GM19099 (cell line): Measurements from ENCODE around the gene ING1.
A peak's percentile ranks its signal among the peaks of the same experiment; 100 is the strongest.

Experiments used
- POLR2A ChIP-seq: IDR thresholded peaks from 3 replicates; pipeline ENCODE4 v1.6.1; 2011; ENCODE audit warnings: low read depth; ENCODE audit not compliant: insufficient read length; ENCODE audit errors: extremely low read depth

The ING1 gene

DNA sequence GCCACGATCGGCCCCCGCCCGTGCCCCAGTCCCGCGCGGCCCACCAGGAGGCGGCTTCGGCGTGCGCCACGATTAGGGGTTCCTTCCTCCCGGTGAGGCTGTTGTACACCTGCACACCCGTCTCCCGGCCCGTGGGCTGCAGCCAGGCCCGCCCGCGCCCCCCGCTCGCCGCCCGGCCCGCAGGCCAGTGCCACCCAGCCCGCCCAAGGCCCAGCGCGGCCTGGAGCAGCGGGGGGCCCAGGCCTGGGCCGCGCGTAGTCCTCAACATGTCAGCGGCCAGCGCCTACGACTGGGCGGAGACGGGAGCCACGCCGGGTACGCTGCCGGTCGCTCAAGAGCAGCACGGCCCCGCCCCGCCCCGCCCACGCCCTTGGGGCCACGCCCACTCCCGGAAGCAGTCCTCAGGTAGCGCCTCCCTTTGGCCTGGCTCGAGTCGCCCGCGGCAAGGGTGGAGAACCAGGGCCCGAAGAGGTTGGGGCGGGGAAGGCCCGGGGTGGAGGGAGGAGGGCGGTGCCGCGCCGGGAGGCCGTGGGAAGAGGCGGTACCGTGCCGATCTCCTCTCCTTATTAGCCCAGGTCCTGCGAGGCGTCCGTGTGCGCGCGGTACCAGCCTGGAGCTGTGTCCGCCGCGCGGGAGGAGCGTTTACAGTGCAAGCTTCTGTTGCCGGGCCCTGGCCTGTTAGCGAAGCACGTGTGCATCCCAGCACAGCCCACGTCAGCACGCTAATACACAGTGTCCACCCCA, 7.5 kb upstream of the ING1 start, which contains the start of gene CARS2:
TSS of gene CARS2 (minus strand) at position 291 of the 744 bp plus-strand sequence. CDS start at position 268, 23 bp downstream.
- TF ChIP-seq POLR2A, result peak; percentile 88

DNA sequence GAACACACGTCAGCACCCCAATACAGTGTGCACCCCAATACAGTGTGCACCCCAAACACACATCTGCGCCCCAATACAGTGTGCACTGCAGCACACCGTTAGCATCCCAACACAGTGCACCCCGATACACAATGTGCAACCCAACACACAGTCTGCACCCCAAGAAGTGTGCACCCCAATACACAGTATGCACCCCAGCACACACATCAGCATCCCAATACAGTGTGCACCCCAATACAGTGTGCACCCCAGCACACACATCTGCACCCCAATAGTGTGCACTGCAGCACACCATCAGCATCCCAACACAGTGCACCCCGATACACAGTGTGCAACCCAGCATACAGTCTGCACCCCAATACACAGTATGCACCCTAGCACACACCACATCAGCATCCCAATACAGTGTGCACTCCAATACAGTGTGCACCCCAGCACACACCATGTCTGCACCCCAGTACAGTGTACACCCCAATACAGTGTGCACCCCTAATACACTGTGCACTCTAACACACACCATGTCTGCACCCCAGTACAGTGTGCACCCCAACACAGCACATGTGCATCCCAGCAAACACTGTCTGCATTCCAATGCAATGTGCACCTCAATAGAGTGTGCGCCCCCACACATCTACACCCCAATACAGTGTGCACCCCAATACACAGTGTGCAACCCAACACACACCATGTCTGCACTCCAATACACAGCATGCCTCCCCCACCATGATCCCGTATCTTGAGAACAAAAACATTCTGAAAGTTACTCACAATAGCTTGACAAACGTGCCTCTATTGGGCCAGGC, 6.7 kb upstream of the ING1 start:
- TF ChIP-seq POLR2A, result no peak

DNA sequence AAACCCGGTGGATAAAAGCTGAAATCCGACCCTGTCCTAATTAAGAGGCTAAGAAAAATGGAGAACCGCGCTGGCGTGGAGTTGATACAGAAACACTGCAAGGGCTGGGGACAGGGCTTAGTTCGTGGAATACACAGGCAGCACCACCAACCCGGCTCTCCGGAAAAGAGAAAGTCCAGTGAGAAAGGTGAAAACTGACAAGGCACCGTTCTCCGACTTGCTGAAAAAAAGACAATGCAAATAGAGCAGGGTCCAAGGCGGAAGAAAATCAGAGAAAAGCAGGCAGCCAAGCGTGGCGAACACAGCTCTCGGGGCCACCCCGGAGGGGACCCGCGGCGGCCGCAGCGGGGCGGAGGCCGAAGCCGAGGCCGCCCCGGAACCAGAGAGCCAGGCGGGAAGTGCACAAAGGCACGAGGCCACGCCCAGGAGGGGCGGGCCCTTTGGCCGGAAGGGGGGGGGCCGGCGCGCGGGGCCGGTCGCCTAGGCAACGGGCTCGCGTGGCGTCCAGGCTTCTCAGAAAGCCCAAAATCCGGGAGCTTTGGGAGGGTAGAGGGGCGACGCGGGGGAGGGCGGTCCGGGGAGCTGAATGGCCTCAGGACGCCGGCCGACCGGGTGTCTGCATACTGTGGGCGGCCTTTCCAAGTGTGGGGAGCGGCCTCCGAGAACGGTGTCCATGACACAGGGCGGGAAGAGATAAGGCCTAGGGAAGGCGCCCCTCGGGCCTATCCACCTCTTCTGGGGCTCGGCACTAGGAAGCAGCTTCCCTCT, 1.2 kb upstream of the ING1 start:
- TF ChIP-seq POLR2A, result peak; percentile 81

DNA sequence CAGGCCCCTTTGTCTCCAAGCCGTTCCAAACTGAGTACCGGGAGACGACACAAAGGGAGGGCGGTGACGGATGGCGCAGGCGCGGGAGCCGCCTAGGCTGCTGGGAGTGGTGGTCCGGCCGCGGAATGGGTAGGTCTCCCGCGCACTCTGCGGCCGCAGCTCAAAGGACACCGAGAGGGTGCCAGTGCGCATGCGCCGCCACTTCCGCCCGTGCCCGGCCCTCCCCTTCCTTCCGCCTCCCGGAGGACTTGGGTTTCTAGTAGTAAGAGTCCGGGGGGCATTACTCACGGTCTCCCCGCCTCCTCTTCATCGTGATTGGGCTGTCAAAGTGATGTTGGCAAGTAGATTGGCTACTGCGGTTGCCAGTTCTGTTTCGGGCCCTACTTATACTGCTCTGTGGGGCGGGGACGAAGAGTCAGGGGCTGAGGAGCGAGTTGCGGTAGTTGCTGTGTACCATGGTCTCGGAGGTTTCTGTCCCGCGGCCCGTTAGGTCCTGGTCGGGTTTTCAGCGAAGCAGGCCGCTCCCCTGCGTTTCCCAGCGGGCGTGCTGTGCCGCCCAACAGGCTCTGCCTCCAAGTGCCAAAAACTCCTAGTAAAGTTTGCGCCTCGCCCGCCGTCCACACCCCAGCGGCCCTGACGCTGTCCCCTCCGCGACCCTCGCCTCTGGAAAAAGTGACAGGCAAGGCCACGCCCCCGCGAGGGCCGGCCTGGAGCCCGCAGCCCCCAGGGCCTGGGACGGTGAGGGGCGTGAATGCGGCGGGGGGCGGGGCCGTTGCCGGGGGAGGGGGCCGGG, 455 bp upstream of the ING1 start:
- TF ChIP-seq POLR2A, result peak; percentile 100

DNA sequence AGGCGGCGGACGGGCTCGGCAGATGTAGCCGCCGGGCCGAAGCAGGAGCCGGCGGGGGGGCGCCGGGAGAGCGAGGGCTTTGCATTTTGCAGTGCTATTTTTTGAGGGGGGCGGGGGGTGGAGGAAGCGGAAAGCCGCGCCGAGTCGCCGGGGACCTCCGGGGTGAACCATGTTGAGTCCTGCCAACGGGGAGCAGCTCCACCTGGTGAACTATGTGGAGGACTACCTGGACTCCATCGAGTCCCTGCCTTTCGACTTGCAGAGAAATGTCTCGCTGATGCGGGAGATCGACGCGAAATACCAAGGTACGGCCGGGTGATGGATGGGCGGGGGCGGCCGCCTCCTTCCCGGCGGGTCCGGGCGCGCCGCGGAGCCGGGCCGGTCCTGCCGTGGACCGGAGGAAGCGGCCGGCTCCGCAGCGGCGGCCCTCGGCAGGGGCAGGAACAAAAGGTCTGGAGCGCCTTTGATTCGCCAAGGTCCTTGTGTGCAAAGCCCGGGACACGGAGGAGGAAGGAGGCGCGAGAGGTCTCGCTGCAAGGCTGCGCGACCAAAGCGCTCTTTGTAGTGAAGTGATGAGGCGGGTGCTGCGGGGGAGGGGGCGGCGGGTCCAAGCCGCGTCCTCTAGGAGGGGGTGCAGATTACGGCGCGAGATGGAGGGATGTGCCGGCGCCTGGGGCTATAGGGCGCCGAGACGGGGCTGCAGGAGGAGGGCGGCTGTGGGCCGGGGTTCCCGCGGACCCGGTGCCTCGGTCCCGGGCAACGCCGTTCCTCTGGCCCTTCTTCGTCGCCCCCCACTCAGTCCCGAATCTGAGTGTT, 689 bp downstream of the ING1 start:
- TF ChIP-seq POLR2A, result no peak

DNA sequence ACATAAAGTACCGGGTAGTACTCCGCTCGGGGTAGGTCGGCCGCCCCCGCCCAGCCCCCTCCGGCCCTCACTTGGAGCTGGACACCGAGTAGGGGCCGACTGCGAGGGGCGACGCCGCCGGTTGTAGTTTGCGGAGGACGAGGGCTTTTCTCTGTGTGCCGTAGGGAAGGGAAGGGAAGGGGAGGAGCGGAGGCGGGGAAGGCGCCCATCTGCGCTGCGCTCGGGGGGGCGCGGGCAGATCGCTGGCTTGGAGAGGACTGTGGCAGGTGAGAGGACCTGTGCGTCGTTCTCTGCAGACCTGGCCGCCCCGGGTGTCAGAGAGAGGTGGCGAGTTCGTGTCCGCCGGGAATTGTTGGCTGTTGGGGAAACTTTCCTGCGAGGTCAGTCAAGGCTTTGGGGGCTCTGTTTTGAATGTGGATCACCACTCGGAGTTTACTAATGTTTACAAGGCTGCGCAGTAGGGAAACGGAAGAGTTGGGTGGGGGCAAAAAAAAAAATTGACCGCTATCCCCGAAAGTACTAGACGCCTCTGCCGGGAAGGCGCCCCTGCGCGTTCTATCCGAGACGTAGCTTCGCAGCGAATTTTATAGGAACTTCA, 1.4 kb downstream of the ING1 start:
- TF ChIP-seq POLR2A, result peak; percentile 100

DNA sequence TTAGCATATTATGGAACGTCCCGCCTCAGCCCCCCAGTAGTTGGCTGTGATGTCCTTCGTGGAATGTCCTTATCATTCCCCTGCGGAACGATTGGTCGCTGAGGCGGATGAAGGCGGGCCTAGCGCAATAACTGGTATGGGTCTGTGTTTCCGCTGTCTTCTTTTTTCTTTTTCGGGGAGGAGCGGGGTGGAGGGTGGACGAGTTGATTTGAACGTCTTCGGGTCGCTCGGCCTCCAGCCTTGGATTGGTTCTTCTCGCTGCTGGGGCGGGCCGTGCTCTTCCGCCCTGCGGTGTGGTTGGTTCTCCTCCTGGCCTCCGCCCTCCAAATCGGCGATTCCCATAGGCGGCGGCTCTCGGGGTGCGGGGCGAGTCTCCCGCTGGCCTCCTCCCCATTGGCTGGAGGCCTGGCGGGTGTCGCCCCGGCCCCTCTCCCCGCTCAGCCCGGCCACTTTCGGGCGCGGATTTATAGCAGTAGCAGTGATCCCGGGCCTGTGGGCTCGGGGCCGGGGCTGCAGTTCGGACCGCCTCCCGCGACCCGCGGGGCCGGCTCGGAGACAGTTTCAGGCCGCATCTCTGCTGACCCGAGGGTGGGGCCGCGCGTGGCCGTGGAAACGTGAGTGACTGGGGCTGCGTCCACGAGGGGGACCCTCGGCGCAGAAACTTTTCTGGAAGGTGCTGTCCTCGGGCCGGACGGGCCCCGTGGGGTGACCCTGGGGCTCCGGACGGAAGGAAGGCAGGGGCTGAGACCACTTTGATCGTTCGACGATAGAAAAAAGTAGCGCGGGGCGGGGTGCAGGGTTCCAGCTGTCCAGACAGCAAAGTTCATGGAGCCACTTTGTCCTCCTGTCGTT, 2.1 kb downstream of the ING1 start:
- peak; percentile 48 for TF ChIP-seq POLR2A

- no peak for TF ChIP-seq POLR2A
These were observed 2.7 kb downstream of the ING1 start for GRCh38 chr13:110716247-110716515.

DNA sequence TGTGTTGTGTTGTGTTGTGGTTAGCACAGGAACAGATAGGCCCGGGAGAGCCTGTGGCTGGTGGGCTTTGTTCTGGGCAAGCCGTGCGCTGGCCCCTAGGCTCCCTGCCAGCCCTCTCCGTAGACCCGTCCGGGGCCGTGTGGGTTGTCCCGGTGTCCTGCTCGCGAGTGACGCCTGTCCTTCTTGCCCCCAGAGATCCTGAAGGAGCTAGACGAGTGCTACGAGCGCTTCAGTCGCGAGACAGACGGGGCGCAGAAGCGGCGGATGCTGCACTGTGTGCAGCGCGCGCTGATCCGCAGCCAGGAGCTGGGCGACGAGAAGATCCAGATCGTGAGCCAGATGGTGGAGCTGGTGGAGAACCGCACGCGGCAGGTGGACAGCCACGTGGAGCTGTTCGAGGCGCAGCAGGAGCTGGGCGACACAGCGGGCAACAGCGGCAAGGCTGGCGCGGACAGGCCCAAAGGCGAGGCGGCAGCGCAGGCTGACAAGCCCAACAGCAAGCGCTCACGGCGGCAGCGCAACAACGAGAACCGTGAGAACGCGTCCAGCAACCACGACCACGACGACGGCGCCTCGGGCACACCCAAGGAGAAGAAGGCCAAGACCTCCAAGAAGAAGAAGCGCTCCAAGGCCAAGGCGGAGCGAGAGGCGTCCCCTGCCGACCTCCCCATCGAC, 5.7 kb downstream of the ING1 start:
- TF ChIP-seq POLR2A, result no peak

- no peak for TF ChIP-seq POLR2A
These were observed 9.5 kb downstream of the ING1 start for GRCh38 chr13:110722971-110723370.

DNA sequence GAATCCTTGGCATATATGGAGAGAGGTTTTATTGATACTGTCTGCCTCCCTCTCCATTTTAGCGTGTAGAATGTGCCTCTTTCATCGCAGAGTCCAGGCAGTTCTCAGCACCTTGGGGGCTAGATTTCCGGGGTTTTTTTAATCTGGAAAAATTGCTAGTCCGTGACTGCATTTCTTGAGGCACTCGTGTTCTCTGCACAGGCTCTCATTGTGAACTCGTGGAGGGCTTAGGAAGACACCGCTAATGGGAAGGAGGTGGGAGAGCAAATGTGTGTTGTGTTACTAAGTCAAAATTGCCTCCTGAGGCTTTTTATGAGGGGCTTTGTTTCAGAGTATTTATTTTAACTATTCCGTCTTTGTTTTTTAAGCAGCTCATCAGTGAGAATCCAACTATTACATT, 10.1 kb downstream of the ING1 start:
- no peak for TF ChIP-seq POLR2A

- TF ChIP-seq POLR2A, result no peak
These were observed 13.2 kb downstream of the ING1 start for GRCh38 chr13:110726726-110727125.
